AG04450 (cell line): ENCODE results near the gene LCA5L. TPM values are rescaled to one million over a fixed set of nuclear protein-coding genes. Genes with fewer than 3 reads are reported as not detected.
"Not testable (repeated sequence)": the region's sequence is repeated elsewhere in the genome, so short reads cannot be mapped to it uniquely, and the experiment has no call there.

Source experiments
- CTCF ChIA-PET: fragments of 300-600, 350-600 bp; formaldehyde crosslinking; extraction: SDS; loops from one replicate; lab custom pipeline; 2022; ENCODE audit warnings: antibody characterized with exemption, inconsistent platforms; lab: Charles Lee
- POLR2A ChIA-PET: fragments of 350-600 bp; formaldehyde crosslinking; extraction: SDS; loops from one replicate; lab custom pipeline; 2021; ENCODE audit warnings: antibody characterized with exemption, inconsistent platforms; lab: Yijun Ruan, JAX
- DNase-seq: peaks from one replicate; pipeline ENCODE4 v3.0.0-alpha.2; 2011; ENCODE audit warnings: low read depth, low spot score
- H3K27ac ChIP-seq: one replicate; pipeline ENCODE4 v1.5.1; 2012; ENCODE audit warnings: low read depth, low read length, control low read depth
- H3K27me3 ChIP-seq: one replicate; pipeline ENCODE4 v1.6.0; 2012; ENCODE audit warnings: low read length; ENCODE audit not compliant: control insufficient read depth, insufficient read depth
- H3K4me3 ChIP-seq: 2 replicates; pipeline ENCODE4 v1.5.1; 2011; ENCODE audit warnings: mild to moderate bottlenecking, low read depth, low read length, control low read depth
- H3K9me3 ChIP-seq: 2 replicates; pipeline ENCODE4 v1.5.1; 2012; ENCODE audit warnings: low read length; ENCODE audit not compliant: control insufficient read depth, insufficient read depth
- CTCF ChIP-seq: IDR thresholded peaks from 2 replicates; pipeline ENCODE4 v1.5.1; 2011; ENCODE audit warnings: low read depth, low read length, control low read depth, inconsistent platforms
- polyA plus RNA-seq: library from polyadenylated mRNA; depleted of rRNA; stranded (reverse); fragments of >200 nt; gene quantifications from 2 replicates; pipeline ENCODE4 v1.2.3, GENCODE V29; 2011

The LCA5L gene
- polyA plus RNA-seq, 1 experiment, result 1.1 TPM

DNA sequence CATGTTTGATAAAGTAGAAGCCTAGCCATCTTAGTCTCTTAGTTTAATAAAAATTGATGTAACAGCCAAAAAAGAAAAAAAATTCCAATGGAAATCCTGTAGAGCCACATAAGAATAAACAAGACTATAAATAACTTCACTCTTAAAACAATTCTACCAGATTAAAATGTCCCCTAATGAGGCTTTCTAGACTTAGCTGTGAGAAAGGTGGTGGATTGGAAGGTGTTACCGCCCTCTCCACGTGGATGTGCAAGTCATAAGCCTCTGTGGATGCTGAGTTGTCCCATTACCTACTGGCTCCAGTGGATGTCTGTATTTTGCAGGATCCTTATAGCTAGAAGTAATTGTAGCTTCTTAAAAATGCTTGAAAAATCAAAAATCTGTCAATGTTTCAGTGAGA is 14.6 kb downstream of the LCA5L start:
- H3K27me3 ChIP-seq, result no peaks in the 10 kb centered on the region
- POLR2A ChIA-PET, result no interaction called here
- no peak overlapping the region for H3K27ac ChIP-seq
- DNase-seq, result no peak
- no peak for TF ChIP-seq CTCF
- no peaks in the 10 kb centered on the region for H3K9me3 ChIP-seq
- H3K4me3 ChIP-seq, result no peak overlapping the region
- CTCF ChIA-PET, result interaction anchor here (0.8 to 4.3 kb wide), 2 partner anchors 10 to 86 kb away, joined by 4 to 43 read pairs; no protein-coding TSS in a partner anchor

- H3K9me3 ChIP-seq, result no peaks in the 10 kb centered on the region
- DNase-seq, result no peak
- peak overlapping the region; percentile 1 for H3K27ac ChIP-seq
- H3K27me3 ChIP-seq, result no peaks in the 10 kb centered on the region
- CTCF ChIA-PET, result interaction anchor here (0.6 to 4.3 kb wide), 2 partner anchors 11 to 1808 kb away, joined by 4 to 43 read pairs; no protein-coding TSS in a partner anchor
- TF ChIP-seq CTCF, result no peak
- POLR2A ChIA-PET, result no interaction called here
- H3K4me3 ChIP-seq, result no peak overlapping the region
Observed at GRCh38 chr21:39430457-39430856, 15.1 kb downstream of the LCA5L start.

DNA sequence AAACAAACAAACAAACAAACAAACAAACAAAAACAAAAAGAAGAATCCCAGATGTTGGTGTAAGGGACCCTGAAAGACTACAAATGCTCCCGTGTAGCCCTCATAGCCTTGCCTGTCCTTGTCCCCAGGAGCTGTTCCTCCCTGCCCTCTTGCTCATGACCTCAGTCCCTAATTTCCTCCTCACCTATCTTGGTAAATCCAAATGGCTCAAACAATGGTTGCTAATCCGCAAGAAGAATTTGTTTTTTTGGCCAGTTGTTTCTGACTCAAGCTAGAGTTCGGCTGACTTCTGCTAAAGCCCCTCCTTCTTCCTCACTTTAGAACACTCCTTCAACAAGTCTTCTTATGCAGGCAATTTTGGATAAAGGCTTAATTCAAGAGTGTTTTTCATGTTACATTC is 15.6 kb downstream of the LCA5L start:
- no peak for DNase-seq
- H3K4me3 ChIP-seq, result no peak overlapping the region
- no peaks in the 10 kb centered on the region for H3K27me3 ChIP-seq
- H3K27ac ChIP-seq, result no peak overlapping the region
- ChIA-PET POLR2A (no interaction called here), CTCF (interaction anchor here (0.6 to 4.3 kb wide), 2 partner anchors 11 to 1809 kb away, joined by 4 to 43 read pairs; no protein-coding TSS in a partner anchor)
- no peak for TF ChIP-seq CTCF
- H3K9me3 ChIP-seq, result no peaks in the 10 kb centered on the region

DNA sequence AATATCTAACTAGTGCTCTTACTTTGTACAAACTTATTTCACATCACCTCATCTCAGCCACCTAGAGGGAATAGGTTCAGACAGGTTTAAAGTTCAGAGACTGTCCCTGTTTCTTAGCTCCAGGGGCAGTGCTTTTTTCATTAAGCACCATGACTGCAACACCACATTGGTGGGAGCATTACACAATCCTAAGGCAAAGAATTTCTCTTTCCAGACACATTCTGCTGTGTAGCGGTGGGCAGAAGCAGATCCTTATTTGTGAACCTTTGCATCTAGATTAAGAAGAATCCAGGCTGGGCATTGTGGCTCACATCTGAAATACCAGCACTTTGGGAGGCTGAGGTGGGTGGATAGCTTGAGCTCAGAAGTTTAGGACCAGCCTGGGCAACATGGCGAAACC is 16.1 kb downstream of the LCA5L start:
- Histone ChIP-seq H3K4me3 (no peak overlapping the region), H3K27ac (no peak overlapping the region), H3K9me3 (no peaks in the 10 kb centered on the region), H3K27me3 (no peaks in the 10 kb centered on the region)
- no peak for TF ChIP-seq CTCF
- ChIA-PET CTCF (interaction anchor here (4.3 kb wide), 1 partner anchor 12 kb away, joined by 43 read pairs; no protein-coding TSS in a partner anchor), POLR2A (no interaction called here)
- DNase-seq, result no peak

- Histone ChIP-seq H3K9me3 (no peaks in the 10 kb centered on the region), H3K27ac (no peak overlapping the region), H3K27me3 (no peaks in the 10 kb centered on the region), H3K4me3 (no peak overlapping the region)
- ChIA-PET CTCF (interaction anchor here (1.3 kb wide), 1 partner anchor 19 kb away, joined by 4 read pairs; no protein-coding TSS in a partner anchor), POLR2A (no interaction called here)
- no peak for TF ChIP-seq CTCF
- no peak for DNase-seq
Observed at GRCh38 chr21:39422527-39423241, 22.9 kb downstream of the LCA5L start.

DNA sequence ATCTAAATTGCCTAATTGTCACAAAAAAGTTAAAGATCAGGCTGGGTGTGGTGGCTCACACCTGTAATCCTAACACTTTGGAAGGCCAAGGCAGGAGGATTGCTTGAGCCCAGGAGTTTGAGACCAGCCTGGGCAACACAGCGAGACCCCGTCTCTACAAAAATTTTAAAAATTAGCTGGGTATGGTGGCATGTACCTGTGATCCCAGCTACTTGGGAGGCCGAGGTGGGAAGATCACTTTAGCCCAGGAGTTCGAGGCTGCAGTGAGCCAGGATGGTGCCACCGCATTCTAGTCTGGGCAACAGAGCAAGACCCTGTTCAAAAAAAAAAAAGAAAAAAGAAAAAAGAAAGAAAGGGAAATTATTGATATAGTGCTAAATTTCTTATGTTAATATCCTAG is 26.4 kb downstream of the LCA5L start:
- CTCF ChIA-PET, result interaction anchor here (1.8 kb wide), 1 partner anchor 22 kb away, joined by 7 read pairs; no protein-coding TSS in a partner anchor
- H3K9me3 ChIP-seq, H3K27ac ChIP-seq, POLR2A ChIA-PET, DNase-seq, H3K4me3 ChIP-seq, H3K27me3 ChIP-seq: not testable (repeated sequence)
